Measurements from ENCODE around the gene KCTD2. TPM values are rescaled to one million over a fixed set of nuclear protein-coding genes. Genes with fewer than 3 reads are reported as not detected.
A peak's percentile ranks its signal among the peaks of the same experiment; 100 is the strongest.

KCTD2 gene
- total and polyA plus RNA-seq, 2 of the 13 experiments (the other 11 are each of a cell fraction or from before 2014, with no cell fraction given) = 28.3 to 32.6 TPM

GRCh38 chr17:75063626-75064025 lies 16.6 kb downstream of the KCTD2 start:
- in situ Hi-C loops (cut with HindIII; ENCODE audit: extremely low pct_ligation_motif_present, low pct_unique_long_range_greater_than_20kb) = no loop called here
- no peak for TF ChIP-seq ZSCAN30 (CRISPR knock-in tag; IDR thresholded peaks at IDR 0.05)
- TF ChIP-seq KAT7 (CRISPR knock-in tag; IDR thresholded peaks at IDR 0.05; ENCODE audit: borderline replicate concordance) = no peak
- no peak for TF ChIP-seq ZNF296 (CRISPR knock-in tag; conservative IDR thresholded peaks at IDR 0.05)
- TF ChIP-seq HMG20B (CRISPR knock-in tag; conservative IDR thresholded peaks at IDR 0.05) = no peak
- no peak for TF ChIP-seq NCOA5 (CRISPR knock-in tag; IDR thresholded peaks at IDR 0.05)
- TF ChIP-seq ZFP1 (CRISPR knock-in tag; IDR thresholded peaks at IDR 0.05) = no peak
- no peak for TF ChIP-seq BRD4 (CRISPR knock-in tag; IDR thresholded peaks at IDR 0.05)
- TF ChIP-seq ZBTB40 (IDR thresholded peaks at IDR 0.05) = no peak
- TF ChIP-seq ZBTB40 (CRISPR knock-in tag; IDR thresholded peaks at IDR 0.05) = no peak
- TF ChIP-seq HNF4A (CRISPR knock-in tag; IDR thresholded peaks at IDR 0.05) = no peak
- no peak for TF ChIP-seq SNRNP70 (IDR thresholded peaks at IDR 0.05; ENCODE audit: low read depth, low read length)
- no peak for TF ChIP-seq ATF6 (CRISPR knock-in tag; conservative IDR thresholded peaks at IDR 0.05)
- no peak for TF ChIP-seq ZNF484 (CRISPR knock-in tag; IDR thresholded peaks at IDR 0.05; ENCODE audit: borderline replicate concordance, low read depth)
- no peak for TF ChIP-seq ZNF737 (CRISPR knock-in tag; IDR thresholded peaks at IDR 0.05; ENCODE audit: borderline replicate concordance)

More at GRCh38 chr17:75063626-75064025, 16.6 kb downstream of the KCTD2 start:
- no peak overlapping the region for H3K4me2 ChIP-seq (ENCODE audit: low read depth, low read length)
- ChIA-PET POLR2A (interaction anchor here (0.9 to 1.2 kb wide), 3 partner anchors 14 to 31 kb away, joined by 3 read pairs; no protein-coding TSS in a partner anchor), CTCF (ENCODE audit: low intra/inter-chr PET ratio, low total read pairs) (no interaction called here)
- ATAC-seq = peak; percentile 15; the same call in 1 of the 3 replicates
- H3K79me2 ChIP-seq (ENCODE audit: insufficient read depth, low read length) = no peaks in the 10 kb centered on the region
- no peak for DNase-seq (ENCODE audit: low spot score)
- no peaks in the 10 kb centered on the region for H3K27me3 ChIP-seq (ENCODE audit: control insufficient read depth in 1 of 2, insufficient read depth in 2 of 2, low read length in 2 of 2)
- intact Hi-C loops (cut with micrococcal nuclease; ENCODE audit: unreplicated experiment) = no loop called here
- H3K4me1 ChIP-seq (ENCODE audit: insufficient read depth, low read length) = 0 out of 2 replicates have a peak, but pooled peaks cover 6% of the 10 kb centered on the region
- 80% methylated on average over 3 of the region's 3 CpGs for WGBS (ENCODE audit: low lambda C conversion rate)
- no peak overlapping the region for H2AFZ ChIP-seq (ENCODE audit: low read length)
- BruUV-seq (replicated peaks) = no TSS peak
- peaks cover 25 to 53% of the 10 kb centered on the region in 2 experiments for H3K36me3 ChIP-seq (replicated peaks in 1 of 2; ENCODE audit: control insufficient read depth in 1 of 2, insufficient read depth in 2 of 2, low read length in 2 of 2)
- no peaks in the 10 kb centered on the region for H4K20me1 ChIP-seq (ENCODE audit: insufficient read depth, low read length)
- H3K9ac ChIP-seq (ENCODE audit: insufficient read depth, low read depth, low read length) = no peak overlapping the region
- H3K9me3 ChIP-seq (ENCODE audit: low read length) = no peaks in the 10 kb centered on the region
- no peak for FAIRE-seq
- no peak overlapping the region for H3K4me3 ChIP-seq (replicated peaks in 1 of 3; ENCODE audit: insufficient read depth in 1 of 3, low read depth in 2 of 3, low read length in 3 of 3)
- H3K27ac ChIP-seq (ENCODE audit: extremely low read length, insufficient read depth, low read length) = no peak overlapping the region

Data from HepG2 (cell line).